Liver (tissue), 3 donors: ENCODE results near the gene NUDT5.

Experiments
- CTCF ChIP-seq: fragments of 150-350 bp; IDR thresholded peaks from 2 replicates; pipeline ENCODE4 v1.5.1; 2017; ENCODE audit warnings: improper control_type of control experiment, low read depth, low read length; ENCODE audit not compliant: missing input control
- GABPA ChIP-seq, 2 donors: IDR thresholded peaks in 1 of 2; conservative IDR thresholded peaks in 1 of 2; 2 replicates each; pipeline ENCODE4 v1.6.1; 2016; ENCODE audit warnings: antibody characterized with exemption in 2 of 2, mild to moderate bottlenecking in 1 of 2, moderate library complexity in 1 of 2
- HNF4G ChIP-seq: IDR thresholded peaks from 2 replicates; pipeline ENCODE4 v1.6.1; 2016; ENCODE audit warnings: antibody characterized with exemption
- JUND ChIP-seq, 2 donors: IDR thresholded peaks; 2 replicates each; pipeline ENCODE4 v1.6.1; 2016; ENCODE audit warnings: antibody characterized with exemption in 2 of 2
- REST ChIP-seq: IDR thresholded peaks from 2 replicates; pipeline ENCODE4 v1.6.1; 2016; ENCODE audit warnings: antibody characterized with exemption, mild to moderate bottlenecking
- SP1 ChIP-seq: IDR thresholded peaks from 2 replicates; pipeline ENCODE4 v1.6.1; 2018; ENCODE audit warnings: antibody characterized with exemption, mild to moderate bottlenecking
- TAF1 ChIP-seq: conservative IDR thresholded peaks from 2 replicates; pipeline ENCODE4 v1.6.1; 2016; ENCODE audit warnings: antibody characterized with exemption, mild to moderate bottlenecking
- YY1 ChIP-seq: IDR thresholded peaks from 2 replicates; pipeline ENCODE4 v1.6.1; 2016; ENCODE audit warnings: antibody characterized with exemption, mild to moderate bottlenecking
- donor health status: healthy.
- donor health status: healthy.

GRCh38 chr10:12214763-12215218, 19.1 kb upstream of the NUDT5 start:
- TF ChIP-seq GABPA (IDR thresholded peaks at IDR 0.05 in 1 of 2, conservative IDR thresholded peaks at IDR 0.05 in 1 of 2), result peak; percentile 61 to 77
- TF ChIP-seq CTCF, result peak; percentile 53
- no peak for TF ChIP-seq YY1
- no peak for TF ChIP-seq TAF1
- TF ChIP-seq REST, result no peak
- TF ChIP-seq HNF4G, result no peak
- no peak for TF ChIP-seq JUND (IDR thresholded peaks at IDR 0.05)
- TF ChIP-seq SP1, result no peak
